ENCODE data around the gene TBC1D5.

- TF ChIP-seq POLR2A (IDR thresholded peaks at IDR 0.05; ENCODE audit: low read depth, low read length) = no peak
- TF ChIP-seq TAF1 (IDR thresholded peaks at IDR 0.05; ENCODE audit: low read depth, low read length) = no peak
- TF ChIP-seq SPI1 (IDR thresholded peaks at IDR 0.05; ENCODE audit: low read depth, low read length) = no peak
- TF ChIP-seq POLR2AphosphoS5 (IDR thresholded peaks at IDR 0.05; ENCODE audit: low read depth, low read length) = no peak
Observed at GRCh38 chr3:17581421-17582080, 160.9 kb downstream of the TBC1D5 start.
